OCI-M1 (cell line): ENCODE data around the gene ALDH18A1.

Experiments
- DNase-seq: peaks from one replicate; lab custom pipeline; 2025; lab: John Stamatoyannopoulos, UW

The ALDH18A1 gene

DNA sequence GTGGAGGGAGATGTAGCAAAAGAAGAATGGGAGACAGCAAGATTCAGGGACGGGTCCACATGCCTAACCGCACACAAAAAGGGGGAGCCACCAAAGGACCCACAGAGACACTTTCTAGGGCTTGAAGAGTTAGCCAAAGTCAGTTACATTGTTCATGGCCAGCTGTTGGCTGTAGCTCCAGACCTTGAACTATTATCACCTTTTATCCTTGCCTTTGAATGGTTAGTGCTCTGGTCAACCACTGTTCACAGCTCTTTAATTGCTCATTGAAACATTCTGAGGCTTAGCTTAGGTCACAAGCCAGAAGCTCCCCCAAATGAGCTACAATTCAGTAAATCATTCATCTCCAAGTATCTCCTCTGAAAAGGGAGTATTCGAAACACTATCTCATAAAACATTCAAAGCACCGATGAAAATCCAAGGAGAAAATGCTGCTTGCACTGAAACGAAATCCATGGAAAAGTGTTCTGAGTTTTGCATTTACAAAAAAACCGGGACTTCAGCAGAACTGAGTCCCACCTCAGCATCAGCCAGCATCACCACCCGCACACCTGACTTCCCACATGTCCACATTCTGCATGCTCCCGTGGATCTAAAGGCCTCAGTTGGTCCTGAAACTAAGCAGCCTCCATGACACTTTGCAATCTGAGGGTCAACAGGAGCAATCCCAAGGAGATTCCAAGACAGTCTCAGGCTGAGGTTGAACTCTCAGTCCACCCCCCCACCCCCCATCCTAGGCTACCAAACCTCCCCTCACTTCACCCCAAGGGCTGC lies 99.3 kb downstream of the ALDH18A1 start:
- DNase-seq, result no peak
